Activated CD4-positive, alpha-beta memory T cell treated with anti-CD3 and anti-CD28 coated beads, Interleukin-2, amount 10 ng/mL, durations not matched to agents 7 days and 5 days (primary cell): Measurements from ENCODE around the gene P2RX6. TPM values are rescaled to one million over a fixed set of nuclear protein-coding genes. Genes with fewer than 3 reads are reported as not detected.

Experiments used
- CTCF ChIA-PET: fragments of 350-600 bp; sonication (Branson Sonifier 250); formaldehyde crosslinking; loops from one replicate; lab custom pipeline; 2021; ENCODE audit warnings: antibody characterized with exemption, inconsistent platforms; lab: Charles Lee
- POLR2A ChIA-PET: fragments of 350-600 bp; sonication (Branson Sonifier 250); formaldehyde crosslinking; loops from one replicate; lab custom pipeline; 2021; ENCODE audit warnings: antibody characterized with exemption; lab: Charles Lee
- DNase-seq: peaks from one replicate; pipeline ENCODE4 v3.0.0-alpha.2; 2020
- H3K27ac Mint-ChIP-seq: one replicate; pipeline ENCODE4 v1.8.0; 2021; ENCODE audit warnings: mild to moderate bottlenecking, mixed read lengths
- H3K27me3 Mint-ChIP-seq: one replicate; pipeline ENCODE4 v1.8.0; 2021; ENCODE audit warnings: mixed read lengths
- H3K36me3 Mint-ChIP-seq: one replicate; pipeline ENCODE4 v1.8.0; 2021; ENCODE audit warnings: low read depth, mixed read lengths
- H3K4me1 Mint-ChIP-seq: one replicate; pipeline ENCODE4 v1.8.0; 2021; ENCODE audit warnings: mixed read lengths
- H3K4me3 Mint-ChIP-seq: one replicate; pipeline ENCODE4 v1.8.0; 2021; ENCODE audit warnings: mild to moderate bottlenecking, mixed read lengths
- H3K9me3 Mint-ChIP-seq: one replicate; pipeline ENCODE4 v1.8.0; 2021; ENCODE audit warnings: mixed read lengths
- total RNA-seq, 2 experiments: library from RNA; stranded (reverse); gene quantifications; one replicate each; pipeline ENCODE4 v1.2.3, GENCODE V29; 2021

Gene P2RX6
- total RNA-seq, 2 experiments from 2014 or later: 0.08 to 0.23 TPM

DNA sequence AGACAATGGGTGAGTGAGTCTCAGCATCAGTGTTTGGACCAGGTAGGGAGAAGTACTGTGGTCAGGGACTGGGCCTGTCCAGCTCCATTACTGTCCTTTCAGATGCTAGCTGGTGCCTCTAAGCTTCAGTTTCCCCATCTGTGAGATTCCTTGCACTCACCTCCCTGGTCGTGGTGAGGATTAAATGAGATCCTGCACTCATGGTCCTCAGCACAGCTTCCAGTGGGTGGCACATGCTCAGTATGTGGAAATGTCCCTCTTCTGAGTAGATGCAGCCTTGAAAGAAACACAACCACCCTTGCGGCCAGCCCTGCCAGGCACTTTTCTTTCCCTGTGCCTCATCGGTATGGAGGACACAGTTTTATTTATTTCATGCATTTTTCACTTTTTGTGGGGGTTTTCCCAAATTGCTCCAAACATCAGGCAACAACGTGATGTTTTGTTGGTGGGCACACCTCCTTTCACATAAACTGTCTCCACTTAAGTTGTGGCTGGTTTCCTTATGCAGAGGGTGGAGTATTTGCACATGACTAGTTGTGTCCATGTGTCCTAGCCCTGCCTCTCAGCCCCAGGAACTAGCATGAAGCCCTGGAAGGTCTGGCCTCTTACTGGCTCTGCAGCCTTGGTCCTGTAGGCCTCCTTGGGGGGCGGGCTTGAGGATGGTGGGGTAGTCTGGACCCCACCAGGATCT lies 31.7 kb upstream of the P2RX6 start:
- POLR2A ChIA-PET: interaction anchor here (1.4 to 2.7 kb wide), 2 partner anchors 18 to 32 kb away, joined by 5 to 48 read pairs; partner anchors contain the start of genes P2RX6 and THAP7
- Mint-ChIP-seq H3K4me3 (peak overlapping the region; percentile 89), H3K4me1 (peaks cover 39% of the 10 kb centered on the region), H3K27ac (peak overlapping the region; percentile 80), H3K27me3 (no peaks in the 10 kb centered on the region), H3K9me3 (peaks cover 8% of the 10 kb centered on the region), H3K36me3 (peaks cover 32% of the 10 kb centered on the region)
- no peak for DNase-seq
- CTCF ChIA-PET: no interaction called here

DNA sequence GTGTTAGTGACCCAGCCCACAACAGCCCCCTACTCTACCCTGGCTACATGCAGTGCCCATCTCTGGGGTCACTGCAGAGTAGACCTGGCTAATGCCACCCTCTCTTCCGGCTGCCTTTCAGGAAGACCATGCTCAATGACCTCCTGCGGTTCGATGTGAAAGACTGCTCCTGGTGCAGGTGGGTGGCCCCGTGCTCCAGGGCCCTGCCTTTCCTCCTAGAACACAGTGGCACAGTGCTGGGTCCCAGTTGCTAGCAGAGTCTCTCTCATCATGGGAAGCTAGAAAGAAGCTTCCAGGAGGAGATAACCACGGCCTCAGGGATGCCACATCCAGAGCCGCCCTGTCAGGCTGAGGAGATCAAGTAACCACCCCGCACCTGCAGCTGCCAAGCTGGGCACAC lies 29.2 kb upstream of the P2RX6 start:
- H3K36me3 Mint-ChIP-seq: peaks cover 33% of the 10 kb centered on the region
- H3K4me3 Mint-ChIP-seq: no peak overlapping the region
- POLR2A ChIA-PET: no interaction called here
- H3K27ac Mint-ChIP-seq: no peak overlapping the region
- peaks cover 33% of the 10 kb centered on the region for H3K4me1 Mint-ChIP-seq
- CTCF ChIA-PET: no interaction called here
- no peaks in the 10 kb centered on the region for H3K27me3 Mint-ChIP-seq
- no peaks in the 10 kb centered on the region for H3K9me3 Mint-ChIP-seq
- no peak for DNase-seq

DNA sequence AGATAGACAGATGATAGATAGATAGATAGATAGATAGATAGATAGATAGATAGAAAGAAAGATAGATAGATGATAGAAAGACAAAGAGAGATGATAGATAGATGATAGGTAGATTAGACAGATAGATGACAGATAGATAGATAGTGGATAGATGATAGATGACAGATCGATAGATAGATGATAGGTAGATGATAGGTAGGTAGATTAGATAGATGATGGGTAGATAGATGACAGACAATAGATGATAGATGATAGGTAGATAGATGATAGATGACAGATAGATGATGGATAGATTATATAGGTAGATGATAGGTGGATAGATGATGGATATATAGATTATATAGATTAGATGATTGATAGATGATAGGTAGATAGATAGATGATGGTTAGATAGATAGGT lies 28.6 kb upstream of the P2RX6 start:
- no peak for DNase-seq
- H3K36me3 Mint-ChIP-seq: peaks cover 37% of the 10 kb centered on the region
- ChIA-PET CTCF (no interaction called here), POLR2A (no interaction called here)
- H3K27ac Mint-ChIP-seq: no peak overlapping the region
- no peak overlapping the region for H3K4me3 Mint-ChIP-seq
- no peaks in the 10 kb centered on the region for H3K27me3 Mint-ChIP-seq
- H3K9me3 Mint-ChIP-seq: no peaks in the 10 kb centered on the region
- peaks cover 28% of the 10 kb centered on the region for H3K4me1 Mint-ChIP-seq

DNA sequence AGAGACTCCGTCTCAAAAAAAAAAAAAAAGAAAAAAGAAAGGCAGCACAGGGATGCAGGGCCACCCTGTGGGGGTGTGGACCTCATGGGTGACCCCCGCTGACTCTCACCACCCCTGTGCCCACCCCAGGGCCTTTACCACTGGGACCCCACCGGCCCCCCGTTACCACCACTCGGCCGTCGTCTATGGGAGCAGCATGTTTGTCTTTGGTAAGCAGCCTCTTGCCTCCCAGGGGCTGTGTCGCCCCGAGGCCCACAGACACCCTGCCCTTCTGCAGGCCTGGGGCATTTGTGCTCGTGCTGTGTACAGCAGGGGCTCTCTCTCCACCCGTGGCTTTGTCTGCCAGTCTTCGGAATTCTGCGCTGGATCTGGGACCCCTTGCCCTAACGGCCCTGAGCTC lies 27.6 kb upstream of the P2RX6 start:
- POLR2A ChIA-PET: interaction anchor here (1.0 kb wide), 1 partner anchor 12 kb away, joined by 4 read pairs; no protein-coding TSS in a partner anchor
- CTCF ChIA-PET: no interaction called here
- DNase-seq: no peak
- Mint-ChIP-seq H3K36me3 (peaks cover 37% of the 10 kb centered on the region), H3K9me3 (no peaks in the 10 kb centered on the region), H3K27me3 (no peaks in the 10 kb centered on the region), H3K27ac (no peak overlapping the region), H3K4me1 (peaks cover 26% of the 10 kb centered on the region), H3K4me3 (no peak overlapping the region)

DNA sequence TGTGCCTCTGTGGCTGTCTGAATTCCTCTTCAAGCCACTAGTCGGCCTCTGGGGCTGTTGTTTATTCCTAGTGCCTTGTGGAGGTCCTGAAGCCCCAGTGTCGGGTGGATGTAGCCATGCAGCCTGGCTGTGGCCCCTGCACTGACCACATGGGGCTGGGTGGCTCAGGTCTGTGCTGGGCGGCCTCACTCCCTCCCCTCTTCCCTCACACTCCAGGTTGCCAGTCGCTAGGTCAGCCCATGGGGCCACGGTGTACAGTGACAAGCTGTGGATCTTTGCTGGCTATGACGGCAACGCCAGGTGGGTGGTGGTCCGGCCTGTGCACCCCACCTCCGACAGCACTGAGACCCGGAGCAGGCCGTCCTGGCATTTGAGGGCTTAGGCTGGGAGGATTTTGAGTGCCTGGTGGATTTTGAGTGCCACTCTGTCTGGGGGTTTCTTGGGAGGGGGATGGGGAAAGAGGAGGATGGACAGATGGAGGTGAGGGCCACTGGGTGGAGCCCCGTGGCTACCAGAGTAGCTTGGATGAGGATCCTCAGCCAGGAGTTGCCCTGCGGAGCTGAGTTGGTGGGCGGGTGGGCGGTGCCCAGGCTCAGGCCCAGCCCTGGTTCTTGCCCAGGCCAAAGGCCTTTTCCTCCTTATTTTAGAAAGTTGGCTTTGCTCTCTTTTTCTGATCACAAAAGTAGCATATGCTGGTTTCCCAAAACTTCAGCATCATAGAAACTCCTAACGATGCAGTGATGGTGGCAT lies 26.2 kb upstream of the P2RX6 start:
- H3K27ac Mint-ChIP-seq: no peak overlapping the region
- POLR2A ChIA-PET: no interaction called here

DNA sequence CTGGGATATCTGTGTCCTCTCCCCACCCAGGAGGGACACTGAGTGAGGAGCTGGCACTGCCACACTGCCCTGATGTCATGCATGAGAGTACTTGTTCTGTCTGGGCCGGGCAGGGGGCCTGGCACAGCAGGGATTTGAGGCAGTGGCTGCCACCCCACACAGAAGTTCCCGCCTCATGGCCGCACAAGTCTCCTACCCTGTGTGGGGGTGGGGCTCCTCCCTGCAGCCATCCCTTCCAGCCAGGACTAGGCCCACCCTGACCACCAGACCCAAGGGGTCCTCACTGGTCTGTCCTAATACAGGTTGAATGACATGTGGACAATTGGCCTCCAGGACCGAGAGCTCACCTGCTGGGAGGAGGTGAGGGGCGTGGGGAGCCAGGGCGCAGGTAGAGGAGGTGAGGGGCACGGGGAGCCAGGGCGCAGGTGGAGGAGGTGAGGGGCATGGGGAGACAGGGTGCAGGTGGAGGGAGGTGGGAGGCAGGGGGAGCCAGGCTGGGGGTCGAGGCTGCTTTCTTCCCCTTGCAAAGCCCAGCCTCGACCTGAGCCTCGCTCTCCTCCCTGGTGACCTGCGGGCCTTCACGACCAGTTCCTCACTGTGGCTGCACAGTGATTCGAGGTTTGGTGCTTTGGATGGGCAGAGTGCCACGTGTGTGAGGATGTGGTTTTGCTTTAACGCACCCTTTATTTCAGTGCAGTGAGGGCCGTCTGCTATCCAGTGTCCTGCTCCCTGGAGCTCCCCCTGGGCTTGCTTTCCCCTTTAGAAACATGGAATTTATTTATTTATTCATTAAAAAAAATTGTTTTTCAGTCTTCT lies 25.4 kb upstream of the P2RX6 start:
- Mint-ChIP-seq H3K9me3 (no peaks in the 10 kb centered on the region), H3K27ac (no peak overlapping the region), H3K4me1 (peaks cover 8% of the 10 kb centered on the region), H3K4me3 (no peak overlapping the region), H3K36me3 (peaks cover 29% of the 10 kb centered on the region), H3K27me3 (no peaks in the 10 kb centered on the region)
- POLR2A ChIA-PET: interaction anchor here (0.9 to 1.6 kb wide), 2 partner anchors 7 to 11 kb away, joined by 4 read pairs; partner anchors contain the start of gene LZTR1
- DNase-seq: no peak
- CTCF ChIA-PET: no interaction called here

More for the DNA sequence above, 26.2 kb upstream of the P2RX6 start:
- Mint-ChIP-seq H3K4me1 (peaks cover 13% of the 10 kb centered on the region), H3K9me3 (no peaks in the 10 kb centered on the region), H3K36me3 (peaks cover 34% of the 10 kb centered on the region), H3K4me3 (no peak overlapping the region), H3K27me3 (no peaks in the 10 kb centered on the region)
- CTCF ChIA-PET: no interaction called here
- DNase-seq: no peak

DNA sequence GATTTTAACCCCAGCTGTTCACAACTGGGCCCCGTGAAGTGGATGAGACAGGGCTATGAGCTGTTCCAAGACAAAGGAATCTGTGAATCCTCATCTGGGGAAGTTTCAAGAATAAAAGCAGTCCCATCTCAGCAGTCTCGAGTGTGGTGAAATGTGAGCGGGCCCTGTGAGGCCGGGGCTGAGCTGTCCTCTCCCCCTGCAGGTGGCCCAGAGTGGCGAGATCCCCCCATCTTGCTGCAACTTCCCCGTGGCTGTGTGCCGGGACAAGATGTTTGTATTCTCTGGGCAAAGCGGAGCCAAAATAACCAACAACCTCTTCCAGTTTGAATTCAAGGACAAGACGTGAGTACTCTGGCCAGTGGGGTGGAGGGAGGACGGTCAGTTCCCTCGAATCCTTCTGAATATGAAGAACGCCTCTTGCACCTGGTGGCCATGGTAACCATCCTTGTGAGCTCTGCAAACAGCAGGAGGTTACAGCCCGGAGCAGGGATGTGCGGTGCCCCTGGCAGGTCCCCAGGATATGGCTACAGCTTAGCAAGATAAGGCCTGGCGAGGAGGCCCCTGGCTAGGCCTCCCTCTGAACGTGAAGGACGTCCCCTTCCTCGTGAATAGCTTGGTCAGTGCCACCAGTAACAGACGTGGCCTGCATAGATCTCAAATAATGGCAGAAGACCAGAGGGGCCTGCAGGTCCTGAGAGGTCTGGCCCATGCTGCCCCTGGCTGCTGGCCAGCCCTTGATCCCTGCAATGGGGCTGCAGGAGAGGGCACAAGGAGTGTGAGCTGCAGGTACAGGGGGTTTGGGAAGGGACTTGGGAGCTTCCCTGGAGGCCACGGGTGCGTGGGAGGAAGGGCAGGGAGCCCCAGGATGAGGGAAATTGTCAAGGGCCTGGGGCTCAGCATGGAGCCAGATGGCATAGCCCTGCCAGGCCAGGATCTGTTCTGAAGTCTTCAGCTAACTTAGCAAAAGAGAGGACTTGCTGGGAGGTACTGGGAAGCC lies 24.5 kb upstream of the P2RX6 start:
- DNase-seq: no peak
- POLR2A ChIA-PET: interaction anchor here (0.9 to 1.6 kb wide), 4 partner anchors 8 to 10 kb away, joined by 4 to 5 read pairs (median 4); partner anchors contain the start of gene LZTR1
- peaks cover 8% of the 10 kb centered on the region for H3K4me1 Mint-ChIP-seq
- H3K27ac Mint-ChIP-seq: no peak overlapping the region
- H3K4me3 Mint-ChIP-seq: no peak overlapping the region
- peaks cover 32% of the 10 kb centered on the region for H3K36me3 Mint-ChIP-seq
- H3K9me3 Mint-ChIP-seq: no peaks in the 10 kb centered on the region
- CTCF ChIA-PET: no interaction called here
- no peaks in the 10 kb centered on the region for H3K27me3 Mint-ChIP-seq

DNA sequence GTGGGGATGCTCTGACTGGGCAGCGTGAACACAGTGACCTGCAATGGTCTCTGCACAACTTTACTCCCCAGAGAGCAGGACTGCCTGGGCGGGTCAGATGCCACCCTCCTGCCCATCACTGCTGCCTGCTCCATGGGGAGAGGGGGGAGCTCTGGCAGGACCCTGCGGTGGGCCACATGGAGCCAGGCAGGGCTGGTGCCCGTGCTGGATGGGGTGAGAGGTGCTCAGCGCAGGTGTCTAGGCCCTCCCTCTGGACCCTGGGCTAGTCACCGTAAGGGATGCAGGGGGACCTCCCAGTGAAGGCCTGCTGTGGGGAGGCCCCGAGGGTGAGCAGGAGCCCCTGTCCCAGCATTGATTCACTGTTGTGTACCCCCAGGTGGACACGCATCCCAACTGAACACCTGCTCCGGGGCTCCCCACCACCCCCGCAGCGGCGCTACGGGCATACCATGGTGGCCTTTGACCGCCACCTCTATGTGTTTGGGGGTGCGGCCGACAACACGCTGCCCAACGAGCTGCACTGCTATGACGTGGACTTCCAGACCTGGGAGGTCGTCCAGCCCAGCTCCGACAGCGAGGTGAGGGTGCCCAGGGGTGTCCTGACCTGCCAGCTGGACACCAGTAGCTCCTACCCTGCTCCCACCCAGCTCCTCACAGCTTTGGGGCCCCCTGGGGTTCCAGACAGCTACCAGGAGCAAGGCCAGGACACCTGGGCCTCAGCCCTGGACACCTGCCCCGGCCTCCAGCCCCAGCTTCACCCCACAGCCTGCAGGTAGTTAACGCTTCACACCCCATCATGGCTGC lies 23.5 kb upstream of the P2RX6 start:
- POLR2A ChIA-PET: interaction anchor here (0.9 to 1.6 kb wide), 4 partner anchors 8 to 11 kb away, joined by 3 to 5 read pairs (median 4); partner anchors contain the start of genes LZTR1 and THAP7
- CTCF ChIA-PET: interaction anchor here (0.5 to 0.6 kb wide), 2 partner anchors 48 to 73 kb away, joined by 3 to 4 read pairs; no protein-coding TSS in a partner anchor
- no peak for DNase-seq

DNA sequence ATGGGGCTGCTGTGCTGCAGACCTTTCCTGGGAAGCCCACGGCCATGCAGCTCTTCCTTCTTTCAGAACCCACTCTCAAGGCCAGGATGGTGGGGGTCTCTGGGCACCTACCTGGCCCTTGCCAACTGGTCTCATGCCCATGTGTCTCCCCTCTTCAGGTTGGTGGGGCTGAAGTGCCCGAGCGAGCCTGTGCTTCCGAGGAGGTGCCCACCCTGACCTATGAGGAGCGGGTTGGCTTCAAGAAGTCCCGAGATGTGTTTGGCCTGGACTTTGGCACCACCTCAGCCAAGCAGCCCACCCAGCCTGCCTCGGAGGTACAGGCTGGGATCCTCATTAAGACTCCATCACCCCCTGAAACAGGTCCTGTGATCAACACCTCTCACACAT lies 22.9 kb upstream of the P2RX6 start:
- peaks cover 20% of the 10 kb centered on the region for H3K36me3 Mint-ChIP-seq
- CTCF ChIA-PET: interaction anchor here (0.5 to 0.6 kb wide), 2 partner anchors 48 to 74 kb away, joined by 3 to 4 read pairs; no protein-coding TSS in a partner anchor
- DNase-seq: no peak
- H3K4me3 Mint-ChIP-seq: no peak overlapping the region
- no peaks in the 10 kb centered on the region for H3K9me3 Mint-ChIP-seq
- POLR2A ChIA-PET: interaction anchor here (0.9 to 1.6 kb wide), 2 partner anchors 9 to 10 kb away, joined by 3 to 5 read pairs; partner anchors contain the start of gene THAP7
- peaks cover 8% of the 10 kb centered on the region for H3K4me1 Mint-ChIP-seq
- H3K27ac Mint-ChIP-seq: no peak overlapping the region
- no peaks in the 10 kb centered on the region for H3K27me3 Mint-ChIP-seq

More for the DNA sequence above, 23.5 kb upstream of the P2RX6 start:
- peaks cover 8% of the 10 kb centered on the region for H3K4me1 Mint-ChIP-seq
- no peaks in the 10 kb centered on the region for H3K27me3 Mint-ChIP-seq
- H3K36me3 Mint-ChIP-seq: peaks cover 23% of the 10 kb centered on the region
- H3K9me3 Mint-ChIP-seq: no peaks in the 10 kb centered on the region
- no peak overlapping the region for H3K4me3 Mint-ChIP-seq
- H3K27ac Mint-ChIP-seq: no peak overlapping the region

DNA sequence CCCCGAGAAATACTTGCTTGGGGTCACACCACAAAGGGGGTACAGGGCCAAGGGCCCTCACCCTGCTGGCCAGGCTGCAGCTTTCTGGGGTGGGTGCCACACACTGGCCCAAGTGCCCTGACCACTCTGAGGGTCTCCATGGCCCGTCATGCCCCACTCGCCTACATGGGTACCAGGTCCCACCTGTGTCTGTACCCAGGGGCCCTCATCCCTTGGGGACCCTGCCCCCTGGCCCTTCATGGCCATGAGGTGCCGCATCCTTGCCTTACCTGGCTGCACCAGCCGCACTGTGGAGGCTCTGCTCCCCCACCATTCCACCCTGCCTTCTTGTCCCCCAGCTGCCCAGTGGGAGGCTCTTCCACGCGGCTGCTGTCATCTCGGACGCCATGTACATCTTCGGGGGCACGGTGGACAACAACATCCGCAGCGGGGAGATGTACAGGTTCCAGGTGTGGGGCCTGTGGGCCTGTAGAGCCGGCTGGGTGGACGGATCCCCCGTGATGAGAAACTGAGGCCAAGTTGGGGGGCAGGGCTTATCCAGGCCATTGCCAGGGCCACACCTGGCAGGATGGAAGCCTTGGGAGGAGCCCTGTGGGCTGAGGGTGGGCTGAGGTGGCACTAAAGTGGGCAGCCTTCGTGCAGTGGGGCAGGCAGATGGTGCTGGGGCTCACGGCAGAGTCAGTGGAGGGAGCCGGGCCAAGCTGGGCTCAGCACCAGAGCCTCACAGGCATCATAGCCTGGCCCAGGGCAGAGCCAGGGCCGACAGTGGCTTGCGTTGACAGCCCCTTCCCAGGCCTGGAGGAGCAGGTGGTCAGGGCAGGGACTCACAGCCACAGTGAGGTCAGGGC lies 22.3 kb upstream of the P2RX6 start:
- POLR2A ChIA-PET: interaction anchor here (1.6 kb wide), 1 partner anchor 8 kb away, joined by 5 read pairs; no protein-coding TSS in a partner anchor
- H3K27me3 Mint-ChIP-seq: no peaks in the 10 kb centered on the region
- no peak overlapping the region for H3K27ac Mint-ChIP-seq
- peaks cover 8% of the 10 kb centered on the region for H3K4me1 Mint-ChIP-seq
- H3K4me3 Mint-ChIP-seq: no peak overlapping the region
- no peak for DNase-seq
- CTCF ChIA-PET: interaction anchor here (0.6 kb wide), 1 partner anchor 75 kb away, joined by 3 read pairs; no protein-coding TSS in a partner anchor
- peaks cover 17% of the 10 kb centered on the region for H3K36me3 Mint-ChIP-seq
- no peaks in the 10 kb centered on the region for H3K9me3 Mint-ChIP-seq
